Calu3 (cell line): Measurements from ENCODE around the gene RWDD4. TPM values are rescaled to one million over a fixed set of nuclear protein-coding genes. Genes with fewer than 3 reads are reported as not detected.

Experiments
- BruUV-seq: library from RNA; stranded (reverse); fragments of 400-500 nt; replicated peaks from 2 replicates; lab custom pipeline; 2021; lab: Mats Ljungman, UMichigan
- CTCF ChIA-PET: fragments of 300-600 bp; sonication (Branson Sonifier 250); formaldehyde crosslinking; loops from one replicate; lab custom pipeline; 2022; ENCODE audit warnings: antibody characterized with exemption; lab: Charles Lee
- DNase-seq: peaks from one replicate; pipeline ENCODE4 v3.0.0; 2022
- H3K27ac Mint-ChIP-seq: one replicate; pipeline ENCODE4 v1.8.0; 2022; ENCODE audit warnings: mixed read lengths; ENCODE audit not compliant: unreplicated experiment
- H3K27me3 Mint-ChIP-seq: one replicate; pipeline ENCODE4 v1.8.0; 2022; ENCODE audit warnings: mixed read lengths; ENCODE audit not compliant: unreplicated experiment
- H3K36me3 Mint-ChIP-seq: one replicate; pipeline ENCODE4 v1.8.0; 2022; ENCODE audit warnings: mild to moderate bottlenecking, moderate library complexity, mixed read lengths; ENCODE audit not compliant: insufficient read depth, unreplicated experiment
- H3K4me1 Mint-ChIP-seq: one replicate; pipeline ENCODE4 v1.8.0; 2022; ENCODE audit warnings: mild to moderate bottlenecking, low read depth, mixed read lengths; ENCODE audit not compliant: unreplicated experiment
- H3K4me3 Mint-ChIP-seq: one replicate; pipeline ENCODE4 v1.8.0; 2022; ENCODE audit warnings: mild to moderate bottlenecking, low read depth, moderate library complexity, mixed read lengths; ENCODE audit not compliant: unreplicated experiment
- H3K9me3 Mint-ChIP-seq: one replicate; pipeline ENCODE4 v1.8.0; 2022; ENCODE audit warnings: low read depth, mixed read lengths; ENCODE audit not compliant: unreplicated experiment
- intact Hi-C: fragments of 100-400 bp; cut with micrococcal nuclease; formaldehyde crosslinking; loops from one replicate; pipeline ENCODE4 v1.10.0; 2022; ENCODE audit not compliant: unreplicated experiment
- total RNA-seq: library from RNA; stranded (reverse); gene quantifications from 2 replicates; pipeline ENCODE4 v1.2.3, GENCODE V29; 2022
- TF ChIP-seq, protein P1 (sequence below): fragments of 200-600 bp; IDR thresholded peaks from one replicate; pipeline ENCODE4 v1.8.0; 2022; ENCODE audit warnings: antibody characterized with exemption; ENCODE audit not compliant: unreplicated experiment

The RWDD4 gene
- total RNA-seq, 1 experiment from 2014 or later = 15.9 TPM

- no peaks in the 10 kb centered on the region for H3K27me3 Mint-ChIP-seq
- CTCF ChIA-PET = no interaction called here
- H3K4me1 Mint-ChIP-seq = no peaks in the 10 kb centered on the region
- BruUV-seq = no TSS peak
- H3K36me3 Mint-ChIP-seq = no peaks in the 10 kb centered on the region
- TF ChIP-seq, protein P1, sequence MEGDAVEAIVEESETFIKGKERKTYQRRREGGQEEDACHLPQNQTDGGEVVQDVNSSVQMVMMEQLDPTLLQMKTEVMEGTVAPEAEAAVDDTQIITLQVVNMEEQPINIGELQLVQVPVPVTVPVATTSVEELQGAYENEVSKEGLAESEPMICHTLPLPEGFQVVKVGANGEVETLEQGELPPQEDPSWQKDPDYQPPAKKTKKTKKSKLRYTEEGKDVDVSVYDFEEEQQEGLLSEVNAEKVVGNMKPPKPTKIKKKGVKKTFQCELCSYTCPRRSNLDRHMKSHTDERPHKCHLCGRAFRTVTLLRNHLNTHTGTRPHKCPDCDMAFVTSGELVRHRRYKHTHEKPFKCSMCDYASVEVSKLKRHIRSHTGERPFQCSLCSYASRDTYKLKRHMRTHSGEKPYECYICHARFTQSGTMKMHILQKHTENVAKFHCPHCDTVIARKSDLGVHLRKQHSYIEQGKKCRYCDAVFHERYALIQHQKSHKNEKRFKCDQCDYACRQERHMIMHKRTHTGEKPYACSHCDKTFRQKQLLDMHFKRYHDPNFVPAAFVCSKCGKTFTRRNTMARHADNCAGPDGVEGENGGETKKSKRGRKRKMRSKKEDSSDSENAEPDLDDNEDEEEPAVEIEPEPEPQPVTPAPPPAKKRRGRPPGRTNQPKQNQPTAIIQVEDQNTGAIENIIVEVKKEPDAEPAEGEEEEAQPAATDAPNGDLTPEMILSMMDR = no peak
- no peak overlapping the region for H3K4me3 Mint-ChIP-seq
- H3K9me3 Mint-ChIP-seq = no peaks in the 10 kb centered on the region
- no peak for DNase-seq
- intact Hi-C loops = no loop called here
- H3K27ac Mint-ChIP-seq = no peak overlapping the region
Observed at GRCh38 chr4:183691897-183692296, 32.9 kb upstream of the RWDD4 start.

DNA sequence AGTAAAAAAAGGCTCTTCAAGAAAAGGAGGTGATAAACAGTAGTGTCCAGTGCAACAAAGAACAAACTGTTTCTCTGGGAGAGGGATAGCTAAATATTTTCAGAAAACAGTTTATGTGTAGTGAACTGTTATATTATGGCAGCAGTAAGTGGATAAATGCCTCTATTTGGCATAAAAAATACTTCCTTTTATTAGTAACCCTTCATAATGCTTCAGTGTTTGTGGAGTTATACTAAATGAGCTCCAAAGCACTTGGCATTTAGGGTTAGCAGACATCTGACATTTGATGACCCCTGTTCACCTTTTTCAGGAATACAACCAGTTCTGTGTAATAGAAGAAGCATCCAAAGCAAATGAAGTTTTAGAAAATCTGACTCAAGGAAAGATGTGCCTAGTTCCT lies 32.0 kb upstream of the RWDD4 start:
- H3K4me1 Mint-ChIP-seq = no peaks in the 10 kb centered on the region

GRCh38 chr4:183688216-183688615 lies 29.2 kb upstream of the RWDD4 start:
- Mint-ChIP-seq H3K4me3 (no peak overlapping the region), H3K36me3 (peaks cover 5% of the 10 kb centered on the region), H3K27ac (no peak overlapping the region), H3K27me3 (no peaks in the 10 kb centered on the region), H3K9me3 (no peaks in the 10 kb centered on the region), H3K4me1 (no peaks in the 10 kb centered on the region)
- intact Hi-C loops = no loop called here
- TF ChIP-seq, protein P1 = no peak
- DNase-seq = no peak
- no TSS peak for BruUV-seq
- CTCF ChIA-PET = no interaction called here

More for the DNA sequence above, 32.0 kb upstream of the RWDD4 start:
- TF ChIP-seq, protein P1 = no peak
- no peaks in the 10 kb centered on the region for H3K27me3 Mint-ChIP-seq
- CTCF ChIA-PET = no interaction called here
- DNase-seq = no peak
- BruUV-seq = no TSS peak
- H3K27ac Mint-ChIP-seq = no peak overlapping the region
- H3K4me3 Mint-ChIP-seq = no peak overlapping the region
- intact Hi-C loops = no loop called here
- no peaks in the 10 kb centered on the region for H3K36me3 Mint-ChIP-seq
- no peaks in the 10 kb centered on the region for H3K9me3 Mint-ChIP-seq

GRCh38 chr4:183686461-183686860 lies 27.5 kb upstream of the RWDD4 start:
- H3K4me3 Mint-ChIP-seq = no peak overlapping the region
- DNase-seq = no peak
- peaks cover 5% of the 10 kb centered on the region for H3K36me3 Mint-ChIP-seq
- intact Hi-C loops = no loop called here
- no peak overlapping the region for H3K27ac Mint-ChIP-seq
- CTCF ChIA-PET = no interaction called here
- H3K9me3 Mint-ChIP-seq = no peaks in the 10 kb centered on the region
- no peaks in the 10 kb centered on the region for H3K27me3 Mint-ChIP-seq
- no peaks in the 10 kb centered on the region for H3K4me1 Mint-ChIP-seq
- no TSS peak for BruUV-seq
- TF ChIP-seq, protein P1 = no peak
